ENCODE measurements around the gene SMIM36.

DNA sequence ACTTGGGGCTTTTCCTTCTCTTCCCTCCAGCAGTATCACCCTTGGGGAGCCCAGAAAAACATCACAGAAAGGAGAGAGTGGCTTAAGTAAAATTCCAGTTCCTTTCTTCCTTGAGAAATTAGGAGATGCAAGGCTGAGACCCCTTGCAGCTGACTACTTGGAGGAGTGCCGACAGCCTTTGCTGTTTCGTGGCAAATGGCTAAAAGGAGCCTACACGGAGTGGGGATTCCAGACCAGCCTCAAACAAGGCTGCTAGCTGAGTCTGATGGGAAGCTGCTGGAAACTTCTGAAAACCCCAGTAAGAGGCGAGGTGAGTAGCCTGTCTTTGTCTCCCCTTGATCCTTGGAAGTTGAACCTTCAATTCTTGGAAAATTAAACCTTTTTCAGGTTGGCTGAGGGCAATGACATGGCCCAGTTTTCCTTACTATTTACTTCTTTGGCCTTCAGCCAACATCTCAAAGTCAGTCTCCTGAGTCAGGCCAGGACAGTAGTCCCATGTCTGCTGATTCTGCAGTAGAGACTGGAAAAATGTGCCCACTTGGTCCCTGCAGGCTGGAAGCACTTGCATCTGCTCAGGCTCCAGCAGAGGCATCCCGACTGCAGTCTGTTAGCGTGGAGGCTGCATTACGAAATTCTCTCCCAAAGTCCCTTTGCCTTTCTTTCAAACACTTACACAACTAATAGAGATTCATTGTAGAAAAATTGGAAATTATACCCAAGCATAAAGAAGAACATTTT lies 23.4 kb downstream of the SMIM36 start:
- TF ChIP-seq, protein P1, sequence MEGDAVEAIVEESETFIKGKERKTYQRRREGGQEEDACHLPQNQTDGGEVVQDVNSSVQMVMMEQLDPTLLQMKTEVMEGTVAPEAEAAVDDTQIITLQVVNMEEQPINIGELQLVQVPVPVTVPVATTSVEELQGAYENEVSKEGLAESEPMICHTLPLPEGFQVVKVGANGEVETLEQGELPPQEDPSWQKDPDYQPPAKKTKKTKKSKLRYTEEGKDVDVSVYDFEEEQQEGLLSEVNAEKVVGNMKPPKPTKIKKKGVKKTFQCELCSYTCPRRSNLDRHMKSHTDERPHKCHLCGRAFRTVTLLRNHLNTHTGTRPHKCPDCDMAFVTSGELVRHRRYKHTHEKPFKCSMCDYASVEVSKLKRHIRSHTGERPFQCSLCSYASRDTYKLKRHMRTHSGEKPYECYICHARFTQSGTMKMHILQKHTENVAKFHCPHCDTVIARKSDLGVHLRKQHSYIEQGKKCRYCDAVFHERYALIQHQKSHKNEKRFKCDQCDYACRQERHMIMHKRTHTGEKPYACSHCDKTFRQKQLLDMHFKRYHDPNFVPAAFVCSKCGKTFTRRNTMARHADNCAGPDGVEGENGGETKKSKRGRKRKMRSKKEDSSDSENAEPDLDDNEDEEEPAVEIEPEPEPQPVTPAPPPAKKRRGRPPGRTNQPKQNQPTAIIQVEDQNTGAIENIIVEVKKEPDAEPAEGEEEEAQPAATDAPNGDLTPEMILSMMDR (IDR thresholded peaks at IDR 0.05) = no peak
- TF ChIP-seq ZFX (IDR thresholded peaks at IDR 0.05; ENCODE audit: borderline replicate concordance) = no peak

All from 22Rv1 (cell line).